ENCODE measurements around the gene GPC6.

DNA sequence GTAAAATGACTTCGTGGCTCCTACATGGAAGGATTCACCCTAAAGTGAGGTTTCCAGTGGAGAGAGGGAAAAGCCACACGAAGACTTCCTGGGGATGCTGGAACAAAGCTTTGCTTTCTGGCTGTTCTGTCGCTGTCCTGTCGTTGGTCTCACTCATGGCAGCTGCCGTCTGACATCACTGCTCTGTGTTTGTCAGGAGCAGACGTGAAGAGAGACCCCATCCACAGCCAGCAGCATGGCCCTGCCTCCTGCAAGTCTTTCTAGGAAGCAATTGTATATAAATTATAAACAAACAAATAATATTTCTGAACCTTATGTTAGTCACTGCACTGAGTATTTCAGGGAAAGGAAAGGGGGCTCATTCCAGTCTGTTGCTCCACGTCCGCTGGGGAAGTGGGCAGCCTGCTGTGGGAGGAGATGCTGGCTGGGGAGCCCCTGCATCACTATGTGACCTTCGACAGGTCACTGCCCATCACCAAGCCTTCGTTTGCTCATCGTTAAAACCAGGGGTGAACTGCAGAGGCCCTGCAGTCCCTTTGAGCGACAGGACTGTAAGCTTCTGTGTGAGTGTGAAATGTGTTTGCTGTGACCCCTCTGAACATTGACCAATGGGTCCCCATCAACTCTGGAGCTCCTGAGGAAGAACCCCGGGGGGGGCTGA is 1101.9 kb downstream of the GPC6 start:
- TF ChIP-seq PBX3 (IDR thresholded peaks at IDR 0.05) (no peak), CTCF (IDR thresholded peaks at IDR 0.05) (no peak), CHD2 (IDR thresholded peaks at IDR 0.05; ENCODE audit: low read length, partially characterized antibody) (no peak), NFIC (IDR thresholded peaks at IDR 0.05; ENCODE audit: borderline replicate concordance) (no peak), SIN3A (IDR thresholded peaks at IDR 0.05; ENCODE audit: borderline replicate concordance, low read depth, low read length) (no peak), MAX (IDR thresholded peaks at IDR 0.05; ENCODE audit: low read depth) (no peak), FOSL2 (IDR thresholded peaks at IDR 0.05; ENCODE audit: borderline replicate concordance, low read depth) (no peak), EZH2phosphoT487 (IDR thresholded peaks at IDR 0.05; ENCODE audit: borderline replicate concordance, low read depth) (no peak)
- TF ChIP-seq, protein P1, sequence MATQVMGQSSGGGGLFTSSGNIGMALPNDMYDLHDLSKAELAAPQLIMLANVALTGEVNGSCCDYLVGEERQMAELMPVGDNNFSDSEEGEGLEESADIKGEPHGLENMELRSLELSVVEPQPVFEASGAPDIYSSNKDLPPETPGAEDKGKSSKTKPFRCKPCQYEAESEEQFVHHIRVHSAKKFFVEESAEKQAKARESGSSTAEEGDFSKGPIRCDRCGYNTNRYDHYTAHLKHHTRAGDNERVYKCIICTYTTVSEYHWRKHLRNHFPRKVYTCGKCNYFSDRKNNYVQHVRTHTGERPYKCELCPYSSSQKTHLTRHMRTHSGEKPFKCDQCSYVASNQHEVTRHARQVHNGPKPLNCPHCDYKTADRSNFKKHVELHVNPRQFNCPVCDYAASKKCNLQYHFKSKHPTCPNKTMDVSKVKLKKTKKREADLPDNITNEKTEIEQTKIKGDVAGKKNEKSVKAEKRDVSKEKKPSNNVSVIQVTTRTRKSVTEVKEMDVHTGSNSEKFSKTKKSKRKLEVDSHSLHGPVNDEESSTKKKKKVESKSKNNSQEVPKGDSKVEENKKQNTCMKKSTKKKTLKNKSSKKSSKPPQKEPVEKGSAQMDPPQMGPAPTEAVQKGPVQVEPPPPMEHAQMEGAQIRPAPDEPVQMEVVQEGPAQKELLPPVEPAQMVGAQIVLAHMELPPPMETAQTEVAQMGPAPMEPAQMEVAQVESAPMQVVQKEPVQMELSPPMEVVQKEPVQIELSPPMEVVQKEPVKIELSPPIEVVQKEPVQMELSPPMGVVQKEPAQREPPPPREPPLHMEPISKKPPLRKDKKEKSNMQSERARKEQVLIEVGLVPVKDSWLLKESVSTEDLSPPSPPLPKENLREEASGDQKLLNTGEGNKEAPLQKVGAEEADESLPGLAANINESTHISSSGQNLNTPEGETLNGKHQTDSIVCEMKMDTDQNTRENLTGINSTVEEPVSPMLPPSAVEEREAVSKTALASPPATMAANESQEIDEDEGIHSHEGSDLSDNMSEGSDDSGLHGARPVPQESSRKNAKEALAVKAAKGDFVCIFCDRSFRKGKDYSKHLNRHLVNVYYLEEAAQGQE (IDR thresholded peaks at IDR 0.05; ENCODE audit: low read depth, low read length): no peak
